ENCODE measurements around the gene SNX24.

GRCh38 chr5:122895141-122895540 lies 49.7 kb downstream of the SNX24 start:
- no peak for TF ChIP-seq CTCF (IDR thresholded peaks at IDR 0.05; ENCODE audit: borderline replicate concordance, extremely low read depth, low read length, poor library complexity, severe bottlenecking)
- TF ChIP-seq EZH2 (IDR thresholded peaks at IDR 0.05; ENCODE audit: borderline replicate concordance, low read depth, low read length, severe bottlenecking) = no peak

Data from DND-41 (cell line).